Mucosa of descending colon (tissue), 3 donors: ENCODE results near the gene SDK1. TPM values are rescaled to one million over a fixed set of nuclear protein-coding genes. Genes with fewer than 3 reads are reported as not detected.

ENCODE experiments used
- ATAC-seq: fragments of 200-7000 bp; cut with Tn5 transposase; one replicate; pipeline ENCODE4 v1.9.1; 2020; ENCODE audit warnings: mild to moderate bottlenecking, moderate library complexity
- DNase-seq, 3 donors: peaks; one replicate each; pipeline ENCODE4 v3.0.0-alpha.2; 2020
- H3K36me3 ChIP-seq: fragments of 200-600 bp; one replicate; pipeline ENCODE4 v1.8.0; 2021; ENCODE audit warnings: low read depth, mild to moderate bottlenecking
- H3K4me1 ChIP-seq: fragments of 200-600 bp; one replicate; pipeline ENCODE4 v1.8.0; 2021; ENCODE audit warnings: low read depth, mild to moderate bottlenecking
- H3K4me3 ChIP-seq: fragments of 200-600 bp; one replicate; pipeline ENCODE4 v1.8.0; 2021; ENCODE audit warnings: mild to moderate bottlenecking
- H3K9me3 ChIP-seq: fragments of 200-600 bp; one replicate; pipeline ENCODE4 v1.8.0; 2021; ENCODE audit warnings: mild to moderate bottlenecking
- CTCF ChIP-seq: fragments of 200-600 bp; IDR thresholded peaks from one replicate; pipeline ENCODE4 v1.8.0; 2022; ENCODE audit warnings: antibody characterized with exemption, mild to moderate bottlenecking
- intact Hi-C, 2 donors: fragments of 100-400 bp; cut with DNase I in 1 of 2; cut with micrococcal nuclease in 1 of 2; formaldehyde crosslinking; loops; one replicate each; pipeline versions ENCODE4 v1.11.0 to v1.11.1; 2022; cut with DNase I, micrococcal nuclease
- total RNA-seq, 3 donors: library from RNA; stranded (reverse); fragmentation: NEBNext Ultra II Directional in 2 of 3; extraction: Animal tissue kit (Norgen Biotek cat#: 25700) in 2 of 3; gene quantifications; one replicate each; pipeline versions ENCODE4 v1.2.1 to v1.2.4, GENCODE V29; 2021 to 2023
- donor health status: DM: no; HTN: no; CAD: no; lungs with moderate emphysema.
- donor health status: DM: no; HTN: no; CAD: no.
- donor health status: DM: no; HTN: yes; CAD: no.

Gene SDK1
- total RNA-seq, 3 donors from 2014 or later = 2.7 to 20.2 (median 4.2) TPM

- Histone ChIP-seq H3K4me1 (peaks cover under 1% of the 10 kb centered on the region), H3K9me3 (no peaks in the 10 kb centered on the region), H3K36me3 (no peaks in the 10 kb centered on the region), H3K4me3 (no peak overlapping the region)
- intact Hi-C loops = no loop called here
- TF ChIP-seq CTCF = no peak
- ATAC-seq (no peak), DNase-seq (no peak)
Measured at GRCh38 chr7:3431306-3431705, 130.3 kb downstream of the SDK1 start.

GRCh38 chr7:3432911-3433310, 131.9 kb downstream of the SDK1 start:
- no peak for TF ChIP-seq CTCF

GRCh38 chr7:3434611-3435010, 133.6 kb downstream of the SDK1 start:
- no peak for ATAC-seq
- intact Hi-C loops = no loop called here
- no peaks in the 10 kb centered on the region for H3K4me1 ChIP-seq

More at GRCh38 chr7:3432911-3433310, 131.9 kb downstream of the SDK1 start:
- ATAC-seq (no peak), DNase-seq (no peak)
- H3K4me1 ChIP-seq = no peaks in the 10 kb centered on the region
- H3K36me3 ChIP-seq = no peaks in the 10 kb centered on the region
- intact Hi-C loops = no loop called here
- H3K9me3 ChIP-seq = no peaks in the 10 kb centered on the region
- no peak overlapping the region for H3K4me3 ChIP-seq

GRCh38 chr7:3436112-3436511, 135.1 kb downstream of the SDK1 start:
- Histone ChIP-seq H3K9me3 (no peaks in the 10 kb centered on the region), H3K4me1 (no peaks in the 10 kb centered on the region), H3K4me3 (no peak overlapping the region), H3K36me3 (no peaks in the 10 kb centered on the region)
- DNase-seq (no peak), ATAC-seq (no peak)
- intact Hi-C loops = no loop called here
- TF ChIP-seq CTCF = no peak

More at GRCh38 chr7:3434611-3435010, 133.6 kb downstream of the SDK1 start:
- Histone ChIP-seq H3K9me3 (no peaks in the 10 kb centered on the region), H3K36me3 (no peaks in the 10 kb centered on the region), H3K4me3 (no peak overlapping the region)
- DNase-seq = no peak
- TF ChIP-seq CTCF = no peak

GRCh38 chr7:3436746-3437145, 135.7 kb downstream of the SDK1 start:
- DNase-seq (no peak), ATAC-seq (no peak)
- no peaks in the 10 kb centered on the region for H3K9me3 ChIP-seq
- TF ChIP-seq CTCF = no peak
- no peak overlapping the region for H3K4me3 ChIP-seq
- no peaks in the 10 kb centered on the region for H3K4me1 ChIP-seq
- H3K36me3 ChIP-seq = no peaks in the 10 kb centered on the region
- intact Hi-C loops = no loop called here

- ATAC-seq = no peak
- DNase-seq = no peak
- Histone ChIP-seq H3K36me3 (no peaks in the 10 kb centered on the region), H3K9me3 (no peaks in the 10 kb centered on the region), H3K4me1 (no peaks in the 10 kb centered on the region), H3K4me3 (no peak overlapping the region)
- intact Hi-C loops = no loop called here
- no peak for TF ChIP-seq CTCF
Measured at GRCh38 chr7:3437467-3437866, 136.4 kb downstream of the SDK1 start.
